HG02973 (cell line): ENCODE measurements around the gene TSNAX.
"Not testable (repeated sequence)": the region's sequence is repeated elsewhere in the genome, so short reads cannot be mapped to it uniquely, and the experiment has no call there.

Experiments used
- ATAC-seq: cut with Tn5 transposase; IDR thresholded peaks from one replicate; pipeline ENCODE4 v1.9.1; 2021; ENCODE audit warnings: moderate library complexity; ENCODE audit not compliant: unreplicated experiment

TSNAX gene, protein sequence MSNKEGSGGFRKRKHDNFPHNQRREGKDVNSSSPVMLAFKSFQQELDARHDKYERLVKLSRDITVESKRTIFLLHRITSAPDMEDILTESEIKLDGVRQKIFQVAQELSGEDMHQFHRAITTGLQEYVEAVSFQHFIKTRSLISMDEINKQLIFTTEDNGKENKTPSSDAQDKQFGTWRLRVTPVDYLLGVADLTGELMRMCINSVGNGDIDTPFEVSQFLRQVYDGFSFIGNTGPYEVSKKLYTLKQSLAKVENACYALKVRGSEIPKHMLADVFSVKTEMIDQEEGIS

GRCh38 chr1:231528172-231529029, at the start of gene TSNAX:
TSNAX (plus strand) TSS chr1:231528669; CDS start chr1:231528811, 142 bp downstream.
- peak; percentile 93 for ATAC-seq

GRCh38 chr1:231478811-231479210, 49.7 kb upstream of the TSNAX start:
- ATAC-seq = no peak

GRCh38 chr1:231480008-231480407, 48.5 kb upstream of the TSNAX start:
- ATAC-seq = no peak

DNA sequence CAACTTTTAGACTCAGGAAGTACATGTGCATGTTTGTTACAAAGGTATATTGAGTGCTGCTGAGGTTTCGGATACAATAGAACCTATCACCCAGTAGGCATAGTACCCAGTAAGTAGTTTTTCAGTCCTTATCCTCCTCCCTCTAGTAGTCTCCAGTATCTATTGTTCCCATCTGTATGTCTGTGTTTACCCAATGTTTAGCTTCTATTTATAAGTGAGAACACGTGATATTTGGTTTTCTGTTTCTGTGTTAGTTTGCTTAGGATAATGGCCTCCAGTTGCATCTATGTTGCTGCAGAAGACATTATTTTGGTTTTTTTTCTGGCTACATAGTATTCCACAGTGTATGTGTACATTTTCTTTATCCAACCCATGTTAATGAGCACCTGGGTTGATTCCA, 47.2 kb upstream of the TSNAX start:
- no peak for ATAC-seq

DNA sequence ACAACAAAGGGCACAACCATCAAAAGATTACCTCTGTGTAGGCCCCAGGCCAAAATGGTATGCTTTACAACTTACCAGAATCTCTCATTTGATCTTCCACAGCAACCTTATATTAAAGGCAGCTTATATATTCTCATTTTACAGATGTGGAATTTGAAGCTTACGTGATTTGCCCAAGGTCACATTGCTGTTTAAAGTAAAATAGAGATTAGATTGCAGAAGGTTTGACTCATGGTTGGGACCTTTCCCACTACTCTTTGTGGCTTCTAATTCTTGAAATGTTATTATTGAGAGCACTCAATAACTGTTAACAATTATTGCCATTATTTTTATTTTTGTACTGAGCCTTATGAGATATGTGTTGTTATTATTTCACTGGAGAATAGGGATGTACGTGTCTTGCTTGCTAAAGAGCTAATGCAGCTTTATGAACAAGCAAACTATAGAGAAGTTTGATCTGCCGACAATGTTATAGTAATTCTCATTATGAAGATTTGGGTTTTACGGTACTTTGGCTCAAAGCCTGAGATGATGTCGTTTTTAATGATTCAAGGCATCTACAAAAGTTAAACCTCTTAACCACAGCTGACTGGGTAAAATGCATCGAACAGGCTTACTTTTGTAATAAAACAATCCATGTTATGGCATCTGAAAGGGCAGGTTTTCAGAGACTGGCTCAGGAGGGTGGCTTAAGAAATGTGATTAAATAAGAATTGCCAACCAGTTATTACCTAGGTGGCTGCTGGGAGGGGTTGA, 43.3 kb upstream of the TSNAX start:
- no peak for ATAC-seq

DNA sequence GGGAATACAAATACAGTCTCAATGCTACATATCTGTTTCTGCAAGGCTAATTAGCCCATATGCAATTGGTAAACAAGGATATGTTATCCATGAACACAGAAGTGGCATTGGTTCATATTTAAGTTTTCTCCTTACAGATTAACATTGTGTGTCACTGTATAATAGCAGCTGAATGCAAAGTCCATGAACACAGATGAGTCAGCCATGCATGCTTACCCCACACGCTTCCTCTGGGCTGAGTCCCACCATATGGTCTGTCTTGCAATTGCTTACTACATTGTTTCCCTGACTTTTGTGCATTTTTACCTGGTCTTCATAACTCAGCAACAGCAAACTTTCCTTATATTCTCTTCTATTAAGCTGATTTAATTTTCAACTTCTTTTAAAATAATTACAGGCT, 41.5 kb upstream of the TSNAX start:
- no peak for ATAC-seq

GRCh38 chr1:231487910-231488309, 40.6 kb upstream of the TSNAX start:
- ATAC-seq = no peak

- no peak for ATAC-seq
These were observed 34.9 kb upstream of the TSNAX start for GRCh38 chr1:231493421-231494185.

DNA sequence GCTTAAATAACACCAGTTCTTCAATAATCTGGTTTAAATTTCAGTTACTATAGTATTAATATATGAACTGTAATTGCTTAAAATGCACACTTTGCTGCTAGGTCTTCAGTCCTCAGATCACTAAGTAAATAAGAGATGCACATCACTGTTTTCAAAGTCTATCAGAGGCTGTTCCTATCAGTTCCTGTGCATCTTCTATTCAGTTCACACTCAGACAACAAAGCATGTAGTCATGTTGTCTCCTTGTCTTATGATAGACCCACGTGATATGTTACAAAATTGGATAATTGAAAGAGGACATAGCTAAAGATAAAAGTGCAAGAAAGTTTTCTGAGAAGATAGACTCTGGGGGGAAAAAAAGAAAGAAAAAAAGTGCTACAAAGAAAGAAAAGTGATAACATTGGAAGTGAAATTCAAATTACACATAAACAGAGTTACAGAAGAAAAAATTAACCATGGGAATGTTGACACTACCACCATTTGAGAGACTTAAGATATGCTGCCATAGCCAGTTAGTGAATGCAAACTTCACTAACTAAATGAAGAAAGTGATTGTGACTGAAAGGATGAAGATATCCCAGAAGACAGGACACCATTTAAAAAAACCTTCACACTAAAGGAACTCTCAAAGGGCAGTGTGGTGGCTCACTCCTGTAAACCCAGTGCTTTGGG, 33.9 kb upstream of the TSNAX start:
- ATAC-seq = no peak

- no peak for ATAC-seq
These were observed 30.8 kb upstream of the TSNAX start for GRCh38 chr1:231497629-231498152.

- no peak for ATAC-seq
These were observed 29.2 kb upstream of the TSNAX start for GRCh38 chr1:231499148-231499763.

DNA sequence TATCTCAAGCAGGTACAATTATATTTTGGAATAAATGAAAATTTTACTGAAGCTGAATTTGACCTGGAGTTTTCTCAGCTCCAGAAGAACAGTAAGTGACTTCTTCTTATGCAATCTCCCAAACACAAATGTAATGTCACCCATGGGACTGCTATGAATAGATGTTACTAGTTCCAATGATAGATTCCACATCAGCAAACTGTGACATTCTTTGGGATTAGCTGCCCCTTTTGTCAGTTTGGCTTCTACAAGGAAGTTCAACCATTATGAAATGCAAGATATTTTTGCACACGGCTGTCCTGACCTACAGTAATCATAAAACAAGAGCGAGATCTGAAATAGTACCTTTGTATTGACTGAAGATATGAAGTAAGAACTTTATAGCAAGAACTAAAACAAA, 27.8 kb upstream of the TSNAX start:
- ATAC-seq = no peak

GRCh38 chr1:231503168-231503567, 25.3 kb upstream of the TSNAX start:
- not testable (repeated sequence) for ATAC-seq

DNA sequence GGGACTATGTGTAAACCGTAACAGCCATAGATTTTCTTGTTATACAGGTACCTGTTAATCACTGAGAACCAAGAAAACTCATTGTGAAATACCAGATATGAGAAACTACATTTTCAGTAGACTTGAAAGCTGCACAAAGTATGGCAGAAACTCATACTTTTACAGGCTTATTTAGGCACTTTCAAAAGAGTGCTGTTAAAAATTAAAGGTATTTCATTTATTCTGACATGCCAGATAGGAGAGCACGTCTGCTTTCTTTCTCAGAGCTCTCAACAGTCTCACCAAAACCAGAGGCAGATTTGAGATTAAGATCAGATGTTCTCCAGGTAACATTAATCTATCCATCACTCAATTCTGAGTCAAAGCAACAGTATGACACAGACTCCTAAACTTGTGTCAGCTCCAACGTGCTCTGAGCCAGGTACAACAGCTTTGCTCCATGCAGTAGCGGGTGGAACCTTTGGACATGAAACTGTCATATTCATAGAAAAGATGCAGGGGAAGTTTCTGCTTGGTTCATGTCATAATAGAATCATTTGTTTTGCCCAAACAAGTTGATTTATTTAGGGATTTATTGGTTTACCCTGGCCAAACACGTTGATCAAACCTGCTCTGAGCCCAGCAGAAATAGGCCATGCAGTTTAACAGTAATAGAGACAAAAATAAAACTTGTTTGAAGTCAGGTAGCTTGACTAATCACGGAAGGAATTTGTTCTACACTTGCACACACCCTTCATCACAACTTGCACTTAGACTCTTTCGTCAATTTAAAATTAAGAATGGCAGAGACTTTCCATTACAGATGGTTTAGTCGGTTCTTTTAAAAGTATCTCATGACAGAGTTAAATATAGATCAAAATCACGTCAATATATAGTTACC, 20.8 kb upstream of the TSNAX start:
- peak; percentile 69 for ATAC-seq

GRCh38 chr1:231508497-231508896, 20.0 kb upstream of the TSNAX start:
- no peak for ATAC-seq

- no peak for ATAC-seq
These were observed 19.5 kb upstream of the TSNAX start for GRCh38 chr1:231508941-231509340.

DNA sequence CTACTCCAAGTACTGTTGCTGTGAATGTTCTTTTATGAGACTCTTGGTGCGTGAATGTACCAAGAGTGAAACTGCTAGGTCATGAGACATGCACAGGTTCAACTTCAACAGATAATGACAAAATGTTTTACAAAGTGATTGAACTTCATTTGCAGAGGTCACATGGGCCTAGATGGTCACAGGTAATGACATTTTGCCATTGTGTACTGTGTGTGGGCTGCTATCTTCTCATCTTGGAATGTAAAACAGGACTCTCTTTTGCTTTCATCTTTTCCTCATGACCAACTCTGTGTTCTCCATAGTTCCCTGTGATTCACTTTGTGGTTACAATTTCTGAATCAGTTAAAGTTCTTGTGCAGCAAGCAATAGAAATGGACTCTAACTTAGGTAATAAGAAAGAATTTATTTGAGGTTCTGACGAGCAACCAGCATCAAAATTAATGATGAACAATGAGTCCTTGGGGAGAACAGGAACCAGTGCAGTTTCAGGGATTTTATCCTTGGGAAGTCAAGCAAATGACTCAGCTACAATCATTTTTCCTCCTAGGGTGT, 16.2 kb upstream of the TSNAX start:
- ATAC-seq = no peak

DNA sequence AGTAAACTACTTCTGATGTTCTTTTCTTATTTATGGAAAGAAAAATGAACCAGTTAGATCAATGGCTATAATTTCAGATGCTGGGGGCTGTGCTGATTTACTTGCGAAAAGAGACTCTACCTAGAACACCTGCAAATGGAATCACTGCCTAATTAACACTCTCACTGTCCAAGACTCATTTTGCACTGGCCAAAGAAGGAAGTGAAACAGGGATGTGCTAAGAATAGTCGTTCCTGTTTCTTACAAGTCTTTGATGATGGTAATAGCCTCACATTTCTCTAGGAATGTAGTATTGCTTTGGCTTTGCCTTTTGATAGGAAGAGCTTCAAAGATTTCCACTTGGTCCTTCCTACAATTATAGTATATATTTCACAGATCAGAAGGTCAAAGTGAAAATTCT, 12.7 kb upstream of the TSNAX start:
- no peak for ATAC-seq
